Endothelial cell of umbilical vein (primary cell): ENCODE data around the gene KCTD16. TPM values are rescaled to one million over a fixed set of nuclear protein-coding genes. Genes with fewer than 3 reads are reported as not detected.

ENCODE experiments used
- BruUV-seq: library from RNA; stranded (reverse); fragments of 400-500 nt; replicated peaks from 2 replicates; lab custom pipeline; 2021; lab: Mats Ljungman, UMichigan
- CTCF ChIA-PET: fragments of 300-600, 350-600 bp; sonication (Branson Sonifier 250); formaldehyde crosslinking; loops from one replicate; lab custom pipeline; 2021; ENCODE audit warnings: antibody characterized with exemption, inconsistent platforms; lab: Charles Lee
- POLR2A ChIA-PET: fragments of 300-600, 350-600 bp; sonication (Branson Sonifier 250); formaldehyde crosslinking; loops from one replicate; lab custom pipeline; 2021; ENCODE audit warnings: antibody characterized with exemption, inconsistent platforms; lab: Charles Lee
- DNase-seq: peaks from one replicate; pipeline ENCODE4 v3.0.0-alpha.2; 2011; ENCODE audit warnings: low read depth, low spot score
- FAIRE-seq: peaks from 2 replicates; lab custom pipeline; 2011; peaks lifted over from hg19 to GRCh38; lab: Jason Lieb, UNC
- H2AFZ ChIP-seq: 2 replicates; pipeline ENCODE4 v1.6.0; 2012; ENCODE audit warnings: low read depth, low read length, control low read depth, inconsistent platforms
- H3K27ac ChIP-seq: 2 replicates; pipeline ENCODE4 v1.5.1; 2011; ENCODE audit warnings: low read depth, mild to moderate bottlenecking, control low read depth, low read length, moderate library complexity; ENCODE audit not compliant: insufficient read depth
- H3K27me3 ChIP-seq, 2 experiments: 2 replicates each; pipeline versions ENCODE4 v1.6.0 to v1.6.1; 2011; ENCODE audit warnings: low read length in 2 of 2, mixed read lengths in 1 of 2; ENCODE audit not compliant: control insufficient read depth in 2 of 2, insufficient read depth in 2 of 2
- H3K36me3 ChIP-seq, 2 experiments: 2 replicates in 1 of 2; 3 replicates in 1 of 2; pipeline ENCODE4 v1.5.1; 2011; ENCODE audit warnings: low read length in 2 of 2, mild to moderate bottlenecking in 1 of 2, moderate library complexity in 1 of 2; ENCODE audit not compliant: control insufficient read depth in 2 of 2, insufficient read depth in 2 of 2; ENCODE audit errors: extremely low read depth in 1 of 2
- H3K4me1 ChIP-seq: 3 replicates; pipeline ENCODE4 v1.5.1; 2011; ENCODE audit warnings: mild to moderate bottlenecking, low read length; ENCODE audit not compliant: control insufficient read depth, insufficient read depth; ENCODE audit errors: extremely low read depth
- H3K4me2 ChIP-seq: 2 replicates; pipeline ENCODE4 v1.6.1; 2011; ENCODE audit warnings: low read length, control low read depth, mixed read lengths; ENCODE audit not compliant: insufficient read depth
- H3K4me3 ChIP-seq, 3 experiments: fragments of 200-600 bp in 1 of 3; sonication (generic), shearing (Covaris generic) in 1 of 3; replicated peaks in 1 of 3; 2 replicates each; pipeline ENCODE4 v1.5.1; 2011 to 2016; ENCODE audit warnings: control low read depth in 3 of 3, low read length in 3 of 3, mild to moderate bottlenecking in 2 of 3, inconsistent platforms in 1 of 3, low read depth in 1 of 3, moderate library complexity in 1 of 3; ENCODE audit not compliant: insufficient read depth in 1 of 3
- H3K79me2 ChIP-seq: 2 replicates; pipeline ENCODE4 v1.6.0; 2012; ENCODE audit warnings: low read length, inconsistent platforms; ENCODE audit not compliant: control insufficient read depth, insufficient read depth
- H3K9ac ChIP-seq: replicated peaks from 2 replicates; pipeline ENCODE3; 2011; ENCODE audit warnings: low read length, control low read depth; ENCODE audit not compliant: insufficient read depth; ENCODE audit errors: extremely low read depth
- H3K9me1 ChIP-seq: replicated peaks from 3 replicates; pipeline ENCODE4 v1.6.0; 2011; ENCODE audit warnings: mild to moderate bottlenecking, low read length; ENCODE audit not compliant: control insufficient read depth, insufficient read depth; ENCODE audit errors: extremely low read depth
- H3K9me3 ChIP-seq: replicated peaks from 2 replicates; pipeline ENCODE4 v1.5.1; 2012; ENCODE audit warnings: low read length, inconsistent platforms; ENCODE audit not compliant: control insufficient read depth, insufficient read depth
- H4K20me1 ChIP-seq: replicated peaks from 2 replicates; pipeline ENCODE3; 2011; ENCODE audit warnings: mild to moderate bottlenecking, low read length; ENCODE audit not compliant: control insufficient read depth, insufficient read depth; ENCODE audit errors: extremely low read depth
- CTCF ChIP-seq, 2 donors: IDR thresholded peaks; 1 replicate in 1 of 2; 2 replicates in 1 of 2; pipeline ENCODE4 v1.5.1; 2011; ENCODE audit warnings: low read length in 2 of 2, mild to moderate bottlenecking in 2 of 2, moderate library complexity in 2 of 2, control low read depth in 1 of 2, inconsistent platforms in 1 of 2, low read depth in 1 of 2; ENCODE audit not compliant: insufficient read depth in 1 of 2; ENCODE audit errors: extremely low read depth in 1 of 2
- EZH2 ChIP-seq: IDR thresholded peaks from 2 replicates; pipeline ENCODE4 v1.6.1; 2012; ENCODE audit warnings: borderline replicate concordance, low read depth, mild to moderate bottlenecking, moderate library complexity, low read length, inconsistent platforms; ENCODE audit not compliant: severe bottlenecking
- GATA2 ChIP-seq: IDR thresholded peaks from 2 replicates; pipeline ENCODE4 v1.7.0; 2011; ENCODE audit warnings: low read depth, mild to moderate bottlenecking, moderate library complexity, mixed read lengths, low read length; ENCODE audit not compliant: insufficient read length, insufficient read depth
- POLR2A ChIP-seq: IDR thresholded peaks from 2 replicates; pipeline ENCODE4 v1.6.1; 2012; ENCODE audit warnings: low read depth, mild to moderate bottlenecking, control low read depth, low read length
- POLR2AphosphoS5 ChIP-seq: IDR thresholded peaks from 2 replicates; pipeline ENCODE4 v1.6.1; 2012; ENCODE audit warnings: low read depth, mild to moderate bottlenecking, control low read depth, low read length, moderate library complexity; ENCODE audit not compliant: insufficient read depth
- dilution Hi-C: fragments of 300-500 bp; cut with MboI; formaldehyde crosslinking; loops from one replicate; pipeline ENCODE4 v1.15.0; 2019; ENCODE audit warnings: low sequenced_read_pairs; ENCODE audit not compliant: extremely low pct_ligation_motif_present
- intact Hi-C: fragments of 100-400 bp; cut with micrococcal nuclease; formaldehyde crosslinking; loops from one replicate; pipeline ENCODE4 v1.10.0; 2022
- polyA plus RNA-seq, 4 experiments: library from polyadenylated mRNA; depleted of rRNA in 3 of 4; stranded (reverse) in 3 of 4; unstranded in 1 of 4; fragments of >200 nt; gene quantifications; 2 replicates each; pipeline versions ENCODE4 v1.2.1 to v1.2.3, GENCODE V29; 2011 to 2012; ENCODE audit warnings: missing spikeins in 1 of 4
- total RNA-seq: library from RNA; stranded (reverse); gene quantifications from 2 replicates; pipeline ENCODE4 v1.2.3, GENCODE V29; 2021
- TF ChIP-seq, protein P1 (sequence below): IDR thresholded peaks from 2 replicates; pipeline ENCODE4 v1.6.1; 2011; ENCODE audit not compliant: insufficient read depth, insufficient read length

KCTD16 gene
- total and polyA plus RNA-seq, 2 donors (not counting 3 experiments of a cell fraction or from before 2014, with no cell fraction given) = 0.21 to 0.49 TPM

- no peaks in the 10 kb centered on the region for H3K27me3 ChIP-seq
- intact Hi-C loops (loop anchor here (5.0 kb wide), 1 partner anchor 906 kb away; no protein-coding TSS in a partner anchor), dilution Hi-C loops (no loop called here)
- H3K36me3 ChIP-seq = no peaks in the 10 kb centered on the region
- ChIA-PET CTCF (interaction anchor here (0.9 to 1.4 kb wide), 5 partner anchors 11 to 1494 kb away, joined by 3 to 6 read pairs (median 3); no protein-coding TSS in a partner anchor), POLR2A (no interaction called here)
- H3K9me1 ChIP-seq = no peaks in the 10 kb centered on the region
- FAIRE-seq (no peak), DNase-seq (no peak)
- H3K4me2 ChIP-seq = no peak overlapping the region
- H3K9ac ChIP-seq = no peak overlapping the region
- no peaks in the 10 kb centered on the region for H3K4me1 ChIP-seq
- TF ChIP-seq POLR2AphosphoS5 (no peak), POLR2A (no peak), GATA2 (no peak), CTCF (IDR thresholded peaks at IDR 0.05; ENCODE audit: extremely low read depth in 1 of 2, insufficient read depth in 1 of 2, low read depth in 1 of 2, low read length in 2 of 2) (no peak), EZH2 (no peak)
- TF ChIP-seq, protein P1, sequence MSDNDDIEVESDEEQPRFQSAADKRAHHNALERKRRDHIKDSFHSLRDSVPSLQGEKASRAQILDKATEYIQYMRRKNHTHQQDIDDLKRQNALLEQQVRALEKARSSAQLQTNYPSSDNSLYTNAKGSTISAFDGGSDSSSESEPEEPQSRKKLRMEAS = no peak
- no peak overlapping the region for H2AFZ ChIP-seq
- no peaks in the 10 kb centered on the region for H4K20me1 ChIP-seq
- no peak overlapping the region for H3K27ac ChIP-seq
- H3K9me3 ChIP-seq = no peaks in the 10 kb centered on the region
- H3K4me3 ChIP-seq = no peak overlapping the region
- H3K79me2 ChIP-seq = no peaks in the 10 kb centered on the region
- BruUV-seq = no TSS peak
These were observed 160.7 kb downstream of the KCTD16 start for GRCh38 chr5:144331361-144331760.
